ENCODE measurements around the gene RNASE1. TPM values are rescaled to one million over a fixed set of nuclear protein-coding genes. Genes with fewer than 3 reads are reported as not detected.

RNASE1 gene
- not detected for total RNA-seq (2021; fragmentation: NEBNext Ultra II Directional; extraction: Animal tissue kit (Norgen Biotek cat#: 25700))
- long read RNA-seq, result 0 reads

DNA sequence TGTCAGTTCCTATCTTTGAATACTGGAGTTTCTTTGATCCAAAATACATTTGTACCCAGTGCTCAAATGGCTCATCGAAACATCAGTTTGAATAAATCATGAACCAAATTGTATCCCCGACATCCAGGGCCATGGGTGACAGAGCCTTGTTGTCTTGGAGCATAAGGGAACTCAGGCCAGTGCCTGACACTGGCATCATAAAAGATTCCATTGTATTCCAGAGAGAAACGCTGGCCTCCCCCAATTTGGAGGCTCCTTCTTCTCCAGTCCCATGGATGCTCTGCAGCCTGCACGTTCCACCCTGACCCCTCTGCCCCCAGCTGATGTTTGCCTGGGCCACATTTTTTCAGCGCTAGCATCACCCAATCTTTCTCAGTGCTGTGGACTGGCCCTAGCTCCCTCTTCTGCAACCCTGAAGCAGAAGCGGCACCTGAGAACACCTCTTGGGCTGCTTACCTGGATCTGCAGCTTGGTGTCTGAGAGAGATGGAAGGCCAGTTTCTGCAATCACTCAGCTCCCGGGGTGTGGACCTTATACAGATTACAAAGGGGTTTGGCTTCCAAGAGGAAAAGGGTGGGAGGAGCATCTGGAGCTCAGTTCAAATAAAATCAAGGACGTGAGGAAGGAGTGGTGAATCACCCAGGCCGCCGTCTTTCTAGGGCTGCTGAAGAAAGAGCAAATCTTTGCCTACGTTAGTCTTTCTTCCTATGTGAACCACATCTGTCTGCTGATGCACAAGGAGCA is at the start of gene RNASE1:
RNASE1 (minus strand) TSS at position 504 of the 744 bp plus-strand sequence. CDS start 776 bp downstream, outside the sequence.
- H3K4me1 Mint-ChIP-seq (ENCODE audit: low read depth), result no peaks in the 10 kb centered on the region
- no peak for DNase-seq
- no peaks in the 10 kb centered on the region for H3K9me3 Mint-ChIP-seq
- H3K4me3 Mint-ChIP-seq, result no peak within 1 kb of the TSS
- H3K27me3 Mint-ChIP-seq (ENCODE audit: insufficient read depth), result peaks cover 14% of the 10 kb centered on the region
- no peak within 1 kb of the TSS for H3K27ac Mint-ChIP-seq
- no peaks in the 10 kb centered on the region for H3K36me3 Mint-ChIP-seq (ENCODE audit: low read depth)
- TF ChIP-seq, protein P1, sequence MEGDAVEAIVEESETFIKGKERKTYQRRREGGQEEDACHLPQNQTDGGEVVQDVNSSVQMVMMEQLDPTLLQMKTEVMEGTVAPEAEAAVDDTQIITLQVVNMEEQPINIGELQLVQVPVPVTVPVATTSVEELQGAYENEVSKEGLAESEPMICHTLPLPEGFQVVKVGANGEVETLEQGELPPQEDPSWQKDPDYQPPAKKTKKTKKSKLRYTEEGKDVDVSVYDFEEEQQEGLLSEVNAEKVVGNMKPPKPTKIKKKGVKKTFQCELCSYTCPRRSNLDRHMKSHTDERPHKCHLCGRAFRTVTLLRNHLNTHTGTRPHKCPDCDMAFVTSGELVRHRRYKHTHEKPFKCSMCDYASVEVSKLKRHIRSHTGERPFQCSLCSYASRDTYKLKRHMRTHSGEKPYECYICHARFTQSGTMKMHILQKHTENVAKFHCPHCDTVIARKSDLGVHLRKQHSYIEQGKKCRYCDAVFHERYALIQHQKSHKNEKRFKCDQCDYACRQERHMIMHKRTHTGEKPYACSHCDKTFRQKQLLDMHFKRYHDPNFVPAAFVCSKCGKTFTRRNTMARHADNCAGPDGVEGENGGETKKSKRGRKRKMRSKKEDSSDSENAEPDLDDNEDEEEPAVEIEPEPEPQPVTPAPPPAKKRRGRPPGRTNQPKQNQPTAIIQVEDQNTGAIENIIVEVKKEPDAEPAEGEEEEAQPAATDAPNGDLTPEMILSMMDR (IDR thresholded peaks at IDR 0.05), result no peak

DNA sequence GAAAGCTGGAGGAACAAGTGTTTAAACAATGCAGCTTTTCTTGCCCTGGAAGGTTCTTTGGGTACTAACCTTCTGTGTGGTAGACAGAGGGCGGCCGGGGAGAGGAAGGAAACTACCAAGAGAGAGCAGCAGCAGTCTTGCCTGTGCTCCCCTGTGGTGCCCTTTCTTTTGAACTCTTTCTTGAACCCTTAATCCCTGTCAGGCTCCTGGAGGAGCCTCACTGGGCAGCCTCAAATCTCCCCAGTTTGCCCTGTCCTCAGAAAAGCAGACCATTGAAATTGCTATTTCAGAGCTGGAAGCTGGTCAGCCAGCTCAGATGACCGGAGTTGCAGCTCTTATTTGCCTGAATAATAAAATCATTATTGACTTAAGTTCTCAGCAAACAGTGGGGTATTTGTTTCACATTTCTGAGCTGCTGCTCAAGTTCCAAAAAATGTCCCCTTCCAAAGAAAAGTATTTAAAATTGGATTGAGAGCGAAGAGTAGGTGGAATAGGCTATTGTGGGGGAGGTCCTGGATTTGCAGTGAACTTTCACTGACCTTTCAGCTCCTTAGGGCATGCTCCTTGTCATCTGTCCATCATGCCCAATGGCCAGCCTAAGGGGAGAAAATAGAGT is 46.4 kb upstream of the RNASE1 start:
- DNase-seq, result no peak
- Mint-ChIP-seq H3K9me3 (no peaks in the 10 kb centered on the region), H3K4me3 (no peak overlapping the region), H3K27me3 (ENCODE audit: insufficient read depth) (peaks cover 11% of the 10 kb centered on the region), H3K27ac (no peak overlapping the region), H3K4me1 (ENCODE audit: low read depth) (peaks cover 17% of the 10 kb centered on the region), H3K36me3 (ENCODE audit: low read depth) (no peaks in the 10 kb centered on the region)
- TF ChIP-seq, protein P1 (IDR thresholded peaks at IDR 0.05), result no peak

DNA sequence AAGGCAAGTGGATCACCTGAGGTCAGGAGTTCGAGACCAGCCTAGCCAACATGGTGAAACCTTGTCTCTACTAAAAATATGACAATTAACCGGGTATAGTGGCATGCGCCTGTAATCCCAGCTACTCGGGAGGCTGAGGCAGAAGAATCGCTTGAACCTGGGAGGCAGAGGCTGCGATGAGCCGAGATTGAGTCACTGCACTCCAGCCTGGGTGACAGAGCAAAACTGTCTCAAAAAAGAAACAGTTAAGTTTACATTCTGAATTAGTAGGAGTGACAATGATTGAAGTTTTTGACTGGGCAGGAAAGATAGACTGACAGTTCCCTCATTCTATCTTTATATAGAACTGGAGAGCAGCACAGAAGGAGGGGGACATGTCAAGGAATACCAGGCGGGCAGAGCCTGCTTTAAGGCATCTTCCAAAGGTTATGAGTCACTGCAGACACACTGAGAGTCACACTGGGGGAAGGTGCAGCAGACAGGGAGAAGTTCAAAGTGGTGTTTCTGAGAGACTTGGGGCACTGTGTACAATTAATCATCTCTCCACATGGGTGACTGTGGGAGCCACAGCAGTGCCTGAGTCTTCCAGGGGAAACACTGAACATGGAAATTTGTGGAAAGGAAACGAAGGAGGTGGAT is 45.8 kb upstream of the RNASE1 start:
- Mint-ChIP-seq H3K27me3 (ENCODE audit: insufficient read depth) (peaks cover 15% of the 10 kb centered on the region), H3K27ac (peak overlapping the region; percentile 41; the same call in 1 of the 2 replicates), H3K9me3 (no peaks in the 10 kb centered on the region), H3K4me3 (peak overlapping the region; percentile 2), H3K4me1 (ENCODE audit: low read depth) (peaks cover 17% of the 10 kb centered on the region), H3K36me3 (ENCODE audit: low read depth) (no peaks in the 10 kb centered on the region)
- TF ChIP-seq, protein P1 (IDR thresholded peaks at IDR 0.05), result no peak
- DNase-seq, result peak; percentile 53

DNA sequence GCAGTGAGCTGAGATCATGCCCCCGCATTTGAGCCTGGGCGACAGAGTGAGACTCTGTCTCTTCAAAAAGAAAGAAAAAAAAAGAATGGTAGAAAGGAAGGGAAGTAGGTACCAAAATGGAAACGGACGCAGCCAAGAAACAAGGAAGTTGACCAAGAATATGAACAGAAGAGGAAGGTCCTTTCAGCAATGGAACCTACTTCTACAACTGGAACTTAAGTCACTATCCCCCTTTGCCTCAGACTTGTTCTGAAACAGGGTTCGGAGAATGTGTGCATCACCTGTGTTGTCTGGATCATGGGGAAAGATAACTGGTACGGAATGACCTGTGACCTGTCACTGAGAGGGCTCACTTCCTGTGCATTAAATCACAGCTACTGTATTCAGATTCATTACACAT is 43.9 kb upstream of the RNASE1 start:
- Mint-ChIP-seq H3K27me3 (ENCODE audit: insufficient read depth) (peaks cover 18% of the 10 kb centered on the region), H3K4me1 (ENCODE audit: low read depth) (peaks cover 17% of the 10 kb centered on the region), H3K4me3 (no peak overlapping the region), H3K27ac (no peak overlapping the region), H3K36me3 (ENCODE audit: low read depth) (no peaks in the 10 kb centered on the region), H3K9me3 (no peaks in the 10 kb centered on the region)
- DNase-seq, result no peak
- TF ChIP-seq, protein P1 (IDR thresholded peaks at IDR 0.05), result no peak

DNA sequence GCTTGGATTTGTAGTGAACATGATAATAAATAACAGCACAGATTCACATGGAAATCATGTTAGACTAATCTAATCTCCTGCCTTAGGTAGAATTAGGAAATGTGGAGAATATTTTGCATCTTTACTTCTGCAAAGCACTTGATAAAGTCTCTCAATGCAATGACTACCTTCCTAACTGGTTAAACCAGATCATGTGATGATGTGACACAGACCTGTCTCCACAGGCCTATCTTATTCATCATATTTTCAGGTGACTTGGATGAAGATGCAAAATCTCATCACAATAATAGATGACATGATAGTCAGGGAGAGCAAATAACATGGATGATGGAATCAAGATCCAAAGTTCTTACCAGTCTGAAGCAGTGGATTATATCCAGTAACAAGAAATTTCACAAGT is 38.5 kb upstream of the RNASE1 start:
- peaks cover 11% of the 10 kb centered on the region for H3K27me3 Mint-ChIP-seq (ENCODE audit: insufficient read depth)
- no peak for DNase-seq
- H3K4me3 Mint-ChIP-seq, result no peak overlapping the region
- H3K9me3 Mint-ChIP-seq, result no peaks in the 10 kb centered on the region
- TF ChIP-seq, protein P1 (IDR thresholded peaks at IDR 0.05), result no peak
- no peak overlapping the region for H3K27ac Mint-ChIP-seq
- no peaks in the 10 kb centered on the region for H3K4me1 Mint-ChIP-seq (ENCODE audit: low read depth)
- H3K36me3 Mint-ChIP-seq (ENCODE audit: low read depth), result no peaks in the 10 kb centered on the region

All from HFFc6 (cell line).